Measurements from ENCODE around the gene EXOC2. TPM values are rescaled to one million over a fixed set of nuclear protein-coding genes. Genes with fewer than 3 reads are reported as not detected.

Gene EXOC2
- total and polyA plus RNA-seq, 2 of the 13 experiments (the other 11 are each of a cell fraction or from before 2014, with no cell fraction given) = 12.6 to 22.9 TPM

GRCh38 chr6:496649-497048, 196.3 kb downstream of the EXOC2 start:
- Histone ChIP-seq H3K4me2 (ENCODE audit: low read depth, low read length) (no peak overlapping the region), H4K20me1 (ENCODE audit: insufficient read depth, low read length) (no peaks in the 10 kb centered on the region), H3K9ac (ENCODE audit: insufficient read depth, low read depth, low read length) (no peak overlapping the region), H3K9me3 (ENCODE audit: low read length) (no peaks in the 10 kb centered on the region), H2AFZ (ENCODE audit: low read length) (no peak overlapping the region), H3K27me3 (ENCODE audit: control insufficient read depth in 1 of 2, insufficient read depth in 2 of 2, low read length in 2 of 2) (no peaks in the 10 kb centered on the region), H3K79me2 (ENCODE audit: insufficient read depth, low read length) (no peaks in the 10 kb centered on the region), H3K4me3 (replicated peaks in 1 of 3; ENCODE audit: insufficient read depth in 1 of 3, low read depth in 2 of 3, low read length in 3 of 3) (no peak overlapping the region), H3K27ac (ENCODE audit: extremely low read length, insufficient read depth, low read length) (no peak overlapping the region), H3K4me1 (ENCODE audit: insufficient read depth, low read length) (no peaks in the 10 kb centered on the region), H3K36me3 (replicated peaks in 1 of 2; ENCODE audit: control insufficient read depth in 1 of 2, insufficient read depth in 2 of 2, low read length in 2 of 2) (peaks cover 3 to 10% of the 10 kb centered on the region in 2 experiments; a peak in 4 of 5 replicates)
- DNase-seq (ENCODE audit: low spot score) (no peak), ATAC-seq (no peak), FAIRE-seq (no peak)
- TF ChIP-seq MEF2D (CRISPR knock-in tag; IDR thresholded peaks at IDR 0.05) = no peak
- no peak for TF ChIP-seq DRAP1 (CRISPR knock-in tag; IDR thresholded peaks at IDR 0.05)
- no peak for TF ChIP-seq KDM5A (IDR thresholded peaks at IDR 0.05; ENCODE audit: borderline replicate concordance, low read length)
- TF ChIP-seq POGZ (CRISPR knock-in tag; IDR thresholded peaks at IDR 0.05) = no peak
- no peak for TF ChIP-seq ZBTB7A (CRISPR knock-in tag; IDR thresholded peaks at IDR 0.05)
- no peak for TF ChIP-seq ZNF510 (CRISPR knock-in tag; IDR thresholded peaks at IDR 0.05; ENCODE audit: low read depth)
- TF ChIP-seq MXD4 (CRISPR knock-in tag; IDR thresholded peaks at IDR 0.05) = no peak
- TF ChIP-seq ZNF703 (CRISPR knock-in tag; IDR thresholded peaks at IDR 0.05; ENCODE audit: borderline replicate concordance) = no peak
- TF ChIP-seq STAG1 (CRISPR knock-in tag; IDR thresholded peaks at IDR 0.05) = no peak
- TF ChIP-seq PITX1 (CRISPR knock-in tag; IDR thresholded peaks at IDR 0.05) = no peak
- 95% methylated on average over 5 of the region's 5 CpGs for WGBS (ENCODE audit: low lambda C conversion rate)
- CTCF ChIA-PET (ENCODE audit: low intra/inter-chr PET ratio, low total read pairs) = no interaction called here
- POLR2A ChIA-PET = no interaction called here
- in situ Hi-C loops (cut with HindIII; ENCODE audit: extremely low pct_ligation_motif_present, low pct_unique_long_range_greater_than_20kb) = no loop called here
- intact Hi-C loops (cut with micrococcal nuclease; ENCODE audit: unreplicated experiment) = no loop called here
- no TSS peak for BruUV-seq (replicated peaks)

- H3K79me2 ChIP-seq (ENCODE audit: insufficient read depth, low read length) = no peaks in the 10 kb centered on the region
- intact Hi-C loops (cut with micrococcal nuclease; ENCODE audit: unreplicated experiment) = no loop called here
- no peaks in the 10 kb centered on the region for H4K20me1 ChIP-seq (ENCODE audit: insufficient read depth, low read length)
- H3K27me3 ChIP-seq (ENCODE audit: control insufficient read depth in 1 of 2, insufficient read depth in 2 of 2, low read length in 2 of 2) = no peaks in the 10 kb centered on the region
- FAIRE-seq (no peak), DNase-seq (ENCODE audit: low spot score) (no peak), ATAC-seq (no peak)
- H3K9ac ChIP-seq (ENCODE audit: insufficient read depth, low read depth, low read length) = no peak overlapping the region
- 93% methylated on average over 5 of the region's 5 CpGs for WGBS (ENCODE audit: low lambda C conversion rate)
- H3K4me1 ChIP-seq (ENCODE audit: insufficient read depth, low read length) = no peaks in the 10 kb centered on the region
- H2AFZ ChIP-seq (ENCODE audit: low read length) = no peak overlapping the region
- H3K27ac ChIP-seq (ENCODE audit: extremely low read length, insufficient read depth, low read length) = no peak overlapping the region
- no TSS peak for BruUV-seq (replicated peaks)
- no peak overlapping the region for H3K4me3 ChIP-seq (replicated peaks in 1 of 3; ENCODE audit: insufficient read depth in 1 of 3, low read depth in 2 of 3, low read length in 3 of 3)
- ChIA-PET POLR2A (no interaction called here), CTCF (ENCODE audit: low intra/inter-chr PET ratio, low total read pairs) (no interaction called here)
- peaks cover 3 to 10% of the 10 kb centered on the region in 2 experiments; a peak in 4 of 5 replicates for H3K36me3 ChIP-seq (replicated peaks in 1 of 2; ENCODE audit: control insufficient read depth in 1 of 2, insufficient read depth in 2 of 2, low read length in 2 of 2)
- no peak overlapping the region for H3K4me2 ChIP-seq (ENCODE audit: low read depth, low read length)
- no peaks in the 10 kb centered on the region for H3K9me3 ChIP-seq (ENCODE audit: low read length)
- in situ Hi-C loops (cut with HindIII; ENCODE audit: extremely low pct_ligation_motif_present, low pct_unique_long_range_greater_than_20kb) = no loop called here
- TF ChIP-seq EP300 (IDR thresholded peaks at IDR 0.05; ENCODE audit: low read depth in 2 of 2, low read length in 2 of 2) (no peak), EP300 (CRISPR knock-in tag; IDR thresholded peaks at IDR 0.05; ENCODE audit: borderline replicate concordance) (no peak), ZNF331 (CRISPR knock-in tag; IDR thresholded peaks at IDR 0.05) (no peak), CBX5 (CRISPR knock-in tag; IDR thresholded peaks at IDR 0.05; ENCODE audit: borderline replicate concordance) (no peak), ZNF639 (CRISPR knock-in tag; conservative IDR thresholded peaks at IDR 0.05) (no peak)
Measured at GRCh38 chr6:494394-494793, 198.5 kb downstream of the EXOC2 start.

All from HepG2 (cell line).